ENCODE results near the gene HOXC13.

HOXC13 gene

DNA sequence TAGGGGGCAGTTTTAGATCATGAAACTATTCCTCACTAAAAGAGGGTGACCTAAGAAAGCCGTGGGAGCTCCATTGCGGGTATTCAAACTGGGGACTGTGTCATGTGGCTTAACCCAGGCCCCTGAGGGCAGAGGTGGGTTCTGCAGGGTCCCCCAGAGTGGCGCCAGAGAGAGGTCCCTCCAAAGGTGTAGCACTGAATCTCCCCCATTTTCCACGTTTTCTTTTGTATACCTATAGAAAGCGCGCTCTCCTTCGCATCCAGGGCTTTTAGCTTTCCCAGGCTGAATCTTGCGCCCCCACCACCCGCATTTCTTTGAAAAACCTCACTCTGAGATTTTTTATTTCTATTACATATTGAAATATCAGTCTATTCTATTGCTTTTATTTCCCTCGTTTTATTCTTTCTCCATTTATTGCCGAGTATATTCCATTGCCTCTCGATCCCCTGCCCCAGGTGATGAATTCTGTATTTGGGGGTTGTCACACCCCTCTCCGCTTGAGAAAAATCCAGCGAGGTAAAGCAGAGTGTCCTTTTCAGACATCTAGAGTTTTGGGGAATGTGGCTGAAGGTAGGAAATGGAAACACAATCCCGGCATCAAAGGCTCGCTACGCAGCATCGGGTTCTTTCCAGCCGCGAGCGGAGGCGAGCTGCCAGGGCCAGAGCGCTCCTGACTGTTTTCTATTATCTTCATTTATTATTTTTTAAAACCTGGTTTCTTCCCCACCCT, 870 bp upstream of the HOXC13 start:
- no peak overlapping the region for H3K4me3 ChIP-seq (ENCODE audit: low read depth, low read length)
- TF ChIP-seq, protein P1, sequence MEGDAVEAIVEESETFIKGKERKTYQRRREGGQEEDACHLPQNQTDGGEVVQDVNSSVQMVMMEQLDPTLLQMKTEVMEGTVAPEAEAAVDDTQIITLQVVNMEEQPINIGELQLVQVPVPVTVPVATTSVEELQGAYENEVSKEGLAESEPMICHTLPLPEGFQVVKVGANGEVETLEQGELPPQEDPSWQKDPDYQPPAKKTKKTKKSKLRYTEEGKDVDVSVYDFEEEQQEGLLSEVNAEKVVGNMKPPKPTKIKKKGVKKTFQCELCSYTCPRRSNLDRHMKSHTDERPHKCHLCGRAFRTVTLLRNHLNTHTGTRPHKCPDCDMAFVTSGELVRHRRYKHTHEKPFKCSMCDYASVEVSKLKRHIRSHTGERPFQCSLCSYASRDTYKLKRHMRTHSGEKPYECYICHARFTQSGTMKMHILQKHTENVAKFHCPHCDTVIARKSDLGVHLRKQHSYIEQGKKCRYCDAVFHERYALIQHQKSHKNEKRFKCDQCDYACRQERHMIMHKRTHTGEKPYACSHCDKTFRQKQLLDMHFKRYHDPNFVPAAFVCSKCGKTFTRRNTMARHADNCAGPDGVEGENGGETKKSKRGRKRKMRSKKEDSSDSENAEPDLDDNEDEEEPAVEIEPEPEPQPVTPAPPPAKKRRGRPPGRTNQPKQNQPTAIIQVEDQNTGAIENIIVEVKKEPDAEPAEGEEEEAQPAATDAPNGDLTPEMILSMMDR (IDR thresholded peaks at IDR 0.05; ENCODE audit: insufficient read depth, low read length, missing control alignments) = no peak
- CTCF ChIA-PET = interaction anchor here (1.0 to 1.6 kb wide), 2 partner anchors 192 to 278 kb away, joined by 4 read pairs; no protein-coding TSS in a partner anchor
- no peak for DNase-seq (ENCODE audit: low read depth, low spot score)
- POLR2A ChIA-PET = no interaction called here

DNA sequence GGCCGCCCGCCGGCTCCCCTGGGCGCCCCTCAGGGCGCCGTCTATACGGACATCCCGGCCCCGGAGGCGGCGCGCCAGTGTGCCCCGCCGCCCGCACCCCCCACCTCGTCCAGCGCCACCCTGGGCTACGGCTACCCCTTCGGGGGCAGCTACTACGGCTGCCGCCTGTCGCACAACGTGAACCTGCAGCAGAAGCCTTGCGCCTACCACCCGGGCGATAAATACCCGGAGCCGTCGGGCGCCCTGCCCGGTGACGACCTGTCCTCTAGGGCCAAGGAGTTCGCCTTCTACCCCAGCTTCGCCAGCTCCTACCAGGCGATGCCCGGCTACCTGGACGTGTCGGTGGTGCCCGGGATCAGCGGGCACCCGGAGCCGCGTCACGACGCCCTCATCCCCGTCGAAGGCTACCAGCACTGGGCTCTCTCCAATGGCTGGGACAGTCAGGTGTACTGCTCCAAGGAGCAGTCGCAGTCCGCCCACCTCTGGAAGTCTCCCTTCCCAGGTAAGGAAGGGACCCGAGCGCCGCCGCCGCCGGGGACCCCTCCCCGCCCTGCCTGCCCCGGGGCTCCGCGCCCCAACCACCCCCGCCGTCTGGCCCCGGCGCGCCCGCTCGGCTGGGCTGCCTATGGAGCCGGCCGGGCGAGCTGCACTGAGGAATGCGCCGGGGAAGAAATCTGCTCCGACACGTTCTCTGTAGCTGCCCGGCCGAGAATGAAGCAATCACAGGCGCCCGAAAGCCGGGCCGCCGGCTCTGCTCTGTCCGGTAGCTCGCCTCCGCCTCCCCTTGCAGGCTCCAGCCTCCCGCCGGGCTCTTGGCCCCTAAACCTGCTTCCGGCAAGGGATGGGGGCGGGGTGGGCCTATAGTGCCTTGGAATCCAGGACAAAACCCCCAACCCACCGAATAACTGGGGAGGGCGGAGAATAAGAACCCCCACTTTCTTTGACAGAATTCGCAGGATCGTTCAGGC, 794 bp downstream of the HOXC13 start:
- POLR2A ChIA-PET = no interaction called here
- CTCF ChIA-PET = interaction anchor here (1.6 kb wide), 1 partner anchor 193 kb away, joined by 4 read pairs; no protein-coding TSS in a partner anchor
- H3K4me3 ChIP-seq (ENCODE audit: low read depth, low read length) = no peak overlapping the region

DNA sequence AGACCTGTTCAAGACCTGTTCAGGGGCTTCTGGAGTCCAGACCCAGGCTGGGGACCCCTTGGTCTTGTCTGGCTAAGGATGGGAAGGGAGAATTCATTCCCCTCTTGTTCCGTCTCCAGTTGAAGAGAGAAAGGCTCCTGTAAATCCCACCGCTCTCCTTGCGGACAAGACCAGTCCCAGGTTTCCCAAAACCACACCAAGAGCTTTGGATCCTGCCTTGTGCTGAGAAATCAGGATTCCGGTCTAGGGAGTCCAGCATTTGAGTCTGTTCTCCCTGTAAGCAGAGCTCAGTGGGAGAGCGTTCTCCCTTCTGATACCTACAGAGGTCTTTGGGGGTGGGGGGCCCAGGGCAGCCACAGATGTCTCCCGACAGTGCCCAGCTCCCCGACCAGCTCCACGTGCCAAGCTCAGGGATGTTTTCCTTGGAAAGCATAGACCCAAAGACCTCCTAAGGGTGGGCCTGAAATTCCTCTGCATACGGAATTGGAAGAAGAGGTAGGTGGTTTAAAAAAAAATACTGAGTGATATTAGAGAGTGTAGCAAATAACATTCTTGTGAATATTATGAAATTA, 1.9 kb downstream of the HOXC13 start:
- H3K4me3 ChIP-seq (ENCODE audit: low read depth, low read length) = no peak overlapping the region
- ChIA-PET POLR2A (no interaction called here), CTCF (interaction anchor here (1.0 kb wide), 1 partner anchor 12 kb away, joined by 3 read pairs; no protein-coding TSS in a partner anchor)
- TF ChIP-seq, protein P1 (IDR thresholded peaks at IDR 0.05; ENCODE audit: insufficient read depth, low read length, missing control alignments) = no peak
- no peak for DNase-seq (ENCODE audit: low read depth, low spot score)

More for the DNA sequence above, 794 bp downstream of the HOXC13 start:
- no peak for DNase-seq (ENCODE audit: low read depth, low spot score)
- TF ChIP-seq, protein P1 (IDR thresholded peaks at IDR 0.05; ENCODE audit: insufficient read depth, low read length, missing control alignments) = no peak

DNA sequence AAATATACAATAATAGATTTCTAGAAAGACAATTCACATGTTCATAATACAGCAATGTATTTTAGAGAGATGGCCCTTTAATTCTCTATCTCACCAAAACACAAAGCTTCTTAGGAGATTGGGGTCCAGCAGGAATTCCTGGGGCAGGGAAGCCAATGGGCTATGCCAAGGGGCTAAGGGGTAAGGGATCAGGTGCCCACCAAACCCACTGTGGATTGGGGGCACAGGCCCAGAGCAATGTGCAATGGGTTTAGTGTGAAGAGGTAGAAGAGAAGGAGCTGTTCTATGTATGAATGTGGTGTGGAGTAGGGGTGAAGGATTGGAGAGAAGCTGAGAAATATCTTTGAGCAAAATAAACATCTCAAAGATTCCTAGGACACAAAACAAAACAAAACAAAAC, 2.6 kb downstream of the HOXC13 start:
- POLR2A ChIA-PET = no interaction called here
- H3K4me3 ChIP-seq (ENCODE audit: low read depth, low read length) = no peak overlapping the region
- no peak for DNase-seq (ENCODE audit: low read depth, low spot score)
- TF ChIP-seq, protein P1 (IDR thresholded peaks at IDR 0.05; ENCODE audit: insufficient read depth, low read length, missing control alignments) = no peak
- CTCF ChIA-PET = interaction anchor here (1.0 kb wide), 1 partner anchor 12 kb away, joined by 3 read pairs; no protein-coding TSS in a partner anchor

DNA sequence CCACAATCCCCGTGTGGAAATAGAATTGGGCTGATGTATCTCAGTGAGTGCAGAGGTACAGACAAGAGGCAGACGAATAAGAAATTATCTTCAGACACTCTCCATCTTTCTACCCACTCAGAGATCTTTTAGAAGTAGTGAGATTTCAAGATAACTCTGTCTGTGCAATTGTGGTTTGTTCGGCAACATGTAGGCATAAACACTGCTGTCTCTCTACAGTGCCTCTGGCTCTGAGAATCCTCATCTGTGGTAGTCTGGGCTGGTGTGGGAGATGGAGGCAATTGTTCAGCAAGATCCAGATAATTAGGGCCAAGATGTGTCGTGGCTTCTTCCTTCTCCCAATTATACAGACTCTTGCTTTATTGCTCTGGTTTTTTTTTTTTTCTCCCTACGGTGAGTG, 3.1 kb downstream of the HOXC13 start:
- H3K4me3 ChIP-seq (ENCODE audit: low read depth, low read length) = no peak overlapping the region
- DNase-seq (ENCODE audit: low read depth, low spot score) = no peak
- CTCF ChIA-PET = interaction anchor here (1.0 kb wide), 1 partner anchor 260 kb away, joined by 3 read pairs; no protein-coding TSS in a partner anchor
- POLR2A ChIA-PET = no interaction called here
- TF ChIP-seq, protein P1 (IDR thresholded peaks at IDR 0.05; ENCODE audit: insufficient read depth, low read length, missing control alignments) = no peak

Measured in AG04449 (cell line).